Mucosa of descending colon (tissue), 3 donors: ENCODE results near the gene MC2R. TPM values are rescaled to one million over a fixed set of nuclear protein-coding genes. Genes with fewer than 3 reads are reported as not detected.

ENCODE experiments used
- ATAC-seq: fragments of 200-7000 bp; cut with Tn5 transposase; one replicate; pipeline ENCODE4 v1.9.1; 2020; ENCODE audit warnings: mild to moderate bottlenecking, moderate library complexity
- DNase-seq, 3 donors: peaks; one replicate each; pipeline ENCODE4 v3.0.0-alpha.2; 2020
- H3K36me3 ChIP-seq: fragments of 200-600 bp; one replicate; pipeline ENCODE4 v1.8.0; 2021; ENCODE audit warnings: low read depth, mild to moderate bottlenecking
- H3K4me1 ChIP-seq: fragments of 200-600 bp; one replicate; pipeline ENCODE4 v1.8.0; 2021; ENCODE audit warnings: low read depth, mild to moderate bottlenecking
- H3K4me3 ChIP-seq: fragments of 200-600 bp; one replicate; pipeline ENCODE4 v1.8.0; 2021; ENCODE audit warnings: mild to moderate bottlenecking
- H3K9me3 ChIP-seq: fragments of 200-600 bp; one replicate; pipeline ENCODE4 v1.8.0; 2021; ENCODE audit warnings: mild to moderate bottlenecking
- CTCF ChIP-seq: fragments of 200-600 bp; IDR thresholded peaks from one replicate; pipeline ENCODE4 v1.8.0; 2022; ENCODE audit warnings: antibody characterized with exemption, mild to moderate bottlenecking
- intact Hi-C, 2 donors: fragments of 100-400 bp; cut with DNase I in 1 of 2; cut with micrococcal nuclease in 1 of 2; formaldehyde crosslinking; loops; one replicate each; pipeline versions ENCODE4 v1.11.0 to v1.11.1; 2022; cut with DNase I, micrococcal nuclease
- total RNA-seq, 3 donors: library from RNA; stranded (reverse); fragmentation: NEBNext Ultra II Directional in 2 of 3; extraction: Animal tissue kit (Norgen Biotek cat#: 25700) in 2 of 3; gene quantifications; one replicate each; pipeline versions ENCODE4 v1.2.1 to v1.2.4, GENCODE V29; 2021 to 2023
- donor health status: DM: no; HTN: no; CAD: no; lungs with moderate emphysema.
- donor health status: DM: no; HTN: no; CAD: no.
- donor health status: DM: no; HTN: yes; CAD: no.

MC2R gene
- total RNA-seq, 3 donors from 2014 or later, result not detected

DNA sequence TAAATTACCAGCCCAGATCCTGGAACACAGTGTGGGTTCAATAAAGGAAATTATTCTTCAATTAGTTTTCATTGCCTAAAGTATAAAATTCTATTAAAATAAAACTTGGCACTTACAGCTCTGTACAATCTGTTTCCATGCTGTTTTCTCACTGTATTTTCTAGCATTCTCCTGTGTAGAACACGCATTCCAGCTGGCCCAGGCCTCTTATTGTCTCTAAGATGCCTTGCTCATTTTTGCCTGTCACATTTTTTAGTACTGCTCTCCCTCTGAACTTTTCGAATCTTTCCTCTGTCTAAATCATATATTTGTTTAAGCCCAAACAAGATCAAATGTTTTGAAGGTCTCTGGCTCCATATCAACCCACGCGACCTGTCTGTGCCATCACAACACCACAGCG is 20.8 kb downstream of the MC2R start:
- ATAC-seq (no peak), DNase-seq (no peak)
- Histone ChIP-seq H3K4me3 (no peak overlapping the region), H3K36me3 (no peaks in the 10 kb centered on the region), H3K9me3 (no peaks in the 10 kb centered on the region), H3K4me1 (no peaks in the 10 kb centered on the region)
- no peak for TF ChIP-seq CTCF
- intact Hi-C loops, result no loop called here

- no peak for ATAC-seq
- H3K4me3 ChIP-seq, result no peak overlapping the region
- TF ChIP-seq CTCF, result no peak
- intact Hi-C loops, result no loop called here
- no peak for DNase-seq
- no peaks in the 10 kb centered on the region for H3K36me3 ChIP-seq
- H3K9me3 ChIP-seq, result no peaks in the 10 kb centered on the region
- H3K4me1 ChIP-seq, result no peaks in the 10 kb centered on the region
Measured at GRCh38 chr18:13893418-13893760, 21.9 kb downstream of the MC2R start.

GRCh38 chr18:13892098-13892497 is 23.2 kb downstream of the MC2R start:
- no peak for TF ChIP-seq CTCF
- no peak for ATAC-seq

GRCh38 chr18:13890761-13891361 is 24.5 kb downstream of the MC2R start:
- no peaks in the 10 kb centered on the region for H3K4me1 ChIP-seq
- H3K36me3 ChIP-seq, result no peaks in the 10 kb centered on the region
- TF ChIP-seq CTCF, result no peak
- intact Hi-C loops, result no loop called here
- ATAC-seq (peak; percentile 36), DNase-seq (no peak)
- H3K9me3 ChIP-seq, result no peaks in the 10 kb centered on the region
- no peak overlapping the region for H3K4me3 ChIP-seq

More at GRCh38 chr18:13892098-13892497, 23.2 kb downstream of the MC2R start:
- Histone ChIP-seq H3K4me3 (no peak overlapping the region), H3K36me3 (no peaks in the 10 kb centered on the region), H3K9me3 (no peaks in the 10 kb centered on the region), H3K4me1 (no peaks in the 10 kb centered on the region)
- no peak for DNase-seq
- intact Hi-C loops, result no loop called here

- Histone ChIP-seq H3K36me3 (no peaks in the 10 kb centered on the region), H3K9me3 (no peaks in the 10 kb centered on the region), H3K4me3 (no peak overlapping the region), H3K4me1 (no peaks in the 10 kb centered on the region)
- intact Hi-C loops, result no loop called here
- ATAC-seq (peak; percentile 64), DNase-seq (no peak)
- no peak for TF ChIP-seq CTCF
Measured at GRCh38 chr18:13889671-13890070, 25.7 kb downstream of the MC2R start.

DNA sequence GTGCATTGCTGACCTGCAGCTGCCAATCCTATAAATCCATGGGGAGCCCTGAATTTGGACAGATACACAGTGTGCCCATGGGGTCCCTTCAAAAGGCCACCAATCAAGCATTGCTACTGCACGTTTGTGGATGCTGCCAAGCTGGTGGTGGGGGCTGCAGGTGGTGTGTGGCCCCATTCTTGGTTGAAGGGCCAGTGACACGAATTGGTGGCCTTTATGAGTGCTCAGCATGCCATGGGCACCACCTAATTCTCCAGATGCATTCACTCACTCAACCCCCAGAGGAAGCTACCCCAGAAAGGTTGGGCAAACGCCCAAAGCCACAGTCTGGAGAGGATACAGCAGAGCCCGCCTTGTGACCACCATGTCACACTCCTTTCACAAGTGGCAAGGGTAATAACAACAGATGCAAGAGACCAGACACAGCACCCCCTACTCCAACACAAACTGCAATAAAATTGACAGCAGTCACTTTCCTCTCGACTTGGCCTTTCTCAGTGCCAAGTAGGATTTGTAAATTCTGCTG is 27.1 kb downstream of the MC2R start:
- H3K4me3 ChIP-seq, result no peak overlapping the region
- intact Hi-C loops, result no loop called here
- no peaks in the 10 kb centered on the region for H3K4me1 ChIP-seq
- H3K36me3 ChIP-seq, result no peaks in the 10 kb centered on the region
- ATAC-seq (no peak), DNase-seq (no peak)
- H3K9me3 ChIP-seq, result no peaks in the 10 kb centered on the region
- TF ChIP-seq CTCF, result no peak
